Ovary (tissue), 3 donors: Measurements from ENCODE around the gene SLC5A6.

Experiments
- POLR2A ChIP-seq: fragments of 450-650 bp; IDR thresholded peaks from one replicate; pipeline ENCODE4 v1.6.1; 2017; ENCODE audit warnings: antibody characterized with exemption, mild to moderate bottlenecking, moderate library complexity
- TF ChIP-seq, protein P1 (sequence below), 3 donors: fragments of 450-650 bp in 2 of 3; fragments of 200-600 bp in 1 of 3; IDR thresholded peaks; one replicate each; pipeline versions ENCODE4 v1.5.1 to v1.8.0; 2016 to 2022; ENCODE audit warnings: antibody characterized with exemption in 3 of 3, mild to moderate bottlenecking in 1 of 3
- donor health status: DM: no; HTN: no; CAD: no.

- TF ChIP-seq, protein P1, sequence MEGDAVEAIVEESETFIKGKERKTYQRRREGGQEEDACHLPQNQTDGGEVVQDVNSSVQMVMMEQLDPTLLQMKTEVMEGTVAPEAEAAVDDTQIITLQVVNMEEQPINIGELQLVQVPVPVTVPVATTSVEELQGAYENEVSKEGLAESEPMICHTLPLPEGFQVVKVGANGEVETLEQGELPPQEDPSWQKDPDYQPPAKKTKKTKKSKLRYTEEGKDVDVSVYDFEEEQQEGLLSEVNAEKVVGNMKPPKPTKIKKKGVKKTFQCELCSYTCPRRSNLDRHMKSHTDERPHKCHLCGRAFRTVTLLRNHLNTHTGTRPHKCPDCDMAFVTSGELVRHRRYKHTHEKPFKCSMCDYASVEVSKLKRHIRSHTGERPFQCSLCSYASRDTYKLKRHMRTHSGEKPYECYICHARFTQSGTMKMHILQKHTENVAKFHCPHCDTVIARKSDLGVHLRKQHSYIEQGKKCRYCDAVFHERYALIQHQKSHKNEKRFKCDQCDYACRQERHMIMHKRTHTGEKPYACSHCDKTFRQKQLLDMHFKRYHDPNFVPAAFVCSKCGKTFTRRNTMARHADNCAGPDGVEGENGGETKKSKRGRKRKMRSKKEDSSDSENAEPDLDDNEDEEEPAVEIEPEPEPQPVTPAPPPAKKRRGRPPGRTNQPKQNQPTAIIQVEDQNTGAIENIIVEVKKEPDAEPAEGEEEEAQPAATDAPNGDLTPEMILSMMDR (IDR thresholded peaks at IDR 0.05), result no peak
- no peak for TF ChIP-seq POLR2A
Observed at GRCh38 chr2:27251766-27252165, 39.7 kb upstream of the SLC5A6 start.
